Upper lobe of left lung (tissue), 6 donors: Measurements from ENCODE around the gene METTL9. TPM values are rescaled to one million over a fixed set of nuclear protein-coding genes. Genes with fewer than 3 reads are reported as not detected.

Experiments used
- ATAC-seq, 2 donors: fragments of 200-7000 bp; cut with Tn5 transposase; one replicate each; pipeline ENCODE4 v1.9.1; 2022; ENCODE audit warnings: mild to moderate bottlenecking in 2 of 2, moderate library complexity in 2 of 2; ENCODE audit not compliant: low FRiP score in 2 of 2
- DNase-seq, 2 donors: peaks; one replicate each; pipeline ENCODE4 v3.0.0-alpha.2; 2019 to 2020
- H3K27ac ChIP-seq, 4 donors: fragments of 200-600 bp; sonication (generic); one replicate each; pipeline ENCODE4 v1.5.1; 2016 to 2019
- H3K27me3 ChIP-seq, 4 donors: fragments of 200-600 bp; sonication (generic); one replicate each; pipeline ENCODE4 v1.5.1; 2017 to 2019
- H3K36me3 ChIP-seq, 4 donors: fragments of 200-600 bp; sonication (generic); one replicate each; pipeline ENCODE4 v1.5.1; 2016 to 2019
- H3K4me1 ChIP-seq, 4 donors: fragments of 200-600 bp; sonication (generic); one replicate each; pipeline ENCODE4 v1.5.1; 2018 to 2019
- H3K4me3 ChIP-seq, 4 donors: fragments of 200-600 bp; sonication (generic); one replicate each; pipeline ENCODE4 v1.5.1; 2017 to 2019; ENCODE audit warnings: mild to moderate bottlenecking in 2 of 4, moderate library complexity in 1 of 4
- H3K9me3 ChIP-seq, 4 donors: fragments of 200-600 bp; sonication (generic); one replicate each; pipeline ENCODE4 v1.5.1; 2018 to 2019
- EP300 ChIP-seq, 4 donors: sonication (generic); formaldehyde crosslinking; IDR thresholded peaks; one replicate each; pipeline ENCODE4 v1.5.1; 2017; ENCODE audit warnings: antibody characterized with exemption in 4 of 4, control low read depth in 2 of 4
- POLR2A ChIP-seq, 4 donors: fragments of 450-650 bp; IDR thresholded peaks; one replicate each; pipeline ENCODE4 v1.5.1; 2016 to 2017; ENCODE audit warnings: antibody characterized with exemption in 4 of 4, mild to moderate bottlenecking in 2 of 4
- POLR2AphosphoS5 ChIP-seq, 2 donors: sonication (generic); formaldehyde crosslinking; IDR thresholded peaks; one replicate each; pipeline ENCODE4 v1.5.1; 2017; ENCODE audit warnings: antibody characterized with exemption in 2 of 2
- WGBS, 2 donors: methylation state at CpG; one replicate each; pipeline ENCODE4 v1.1.5; 2017 to 2018; 5-methylcytosine and 5-hydroxymethylcytosine counted together
- total RNA-seq, 6 donors: library from RNA; depleted of rRNA in 4 of 6; stranded (reverse); fragments of >200 nt in 4 of 6; gene quantifications; one replicate each; pipeline versions ENCODE4 v1.1.0 to v1.2.1, GENCODE V29; 2016 to 2021
- TF ChIP-seq, protein P1 (sequence below), 6 experiments: fragments of 450-650 bp in 4 of 6; fragments of 200-600 bp in 2 of 6; sonication (generic) in 2 of 6; IDR thresholded peaks; one replicate each; pipeline ENCODE4 v1.5.1; 2016 to 2019; ENCODE audit warnings: antibody characterized with exemption in 6 of 6
- donor health status: DM: no; HTN: no; CAD: no; lungs with moderate emphysema.
- donor health status: DM: no; HTN: yes; CAD: no; lungs with severe emphysema.

METTL9 gene
- total RNA-seq, 6 donors from 2014 or later = 57.1 to 120 (median 93.3) TPM

- TF ChIP-seq, protein P1, sequence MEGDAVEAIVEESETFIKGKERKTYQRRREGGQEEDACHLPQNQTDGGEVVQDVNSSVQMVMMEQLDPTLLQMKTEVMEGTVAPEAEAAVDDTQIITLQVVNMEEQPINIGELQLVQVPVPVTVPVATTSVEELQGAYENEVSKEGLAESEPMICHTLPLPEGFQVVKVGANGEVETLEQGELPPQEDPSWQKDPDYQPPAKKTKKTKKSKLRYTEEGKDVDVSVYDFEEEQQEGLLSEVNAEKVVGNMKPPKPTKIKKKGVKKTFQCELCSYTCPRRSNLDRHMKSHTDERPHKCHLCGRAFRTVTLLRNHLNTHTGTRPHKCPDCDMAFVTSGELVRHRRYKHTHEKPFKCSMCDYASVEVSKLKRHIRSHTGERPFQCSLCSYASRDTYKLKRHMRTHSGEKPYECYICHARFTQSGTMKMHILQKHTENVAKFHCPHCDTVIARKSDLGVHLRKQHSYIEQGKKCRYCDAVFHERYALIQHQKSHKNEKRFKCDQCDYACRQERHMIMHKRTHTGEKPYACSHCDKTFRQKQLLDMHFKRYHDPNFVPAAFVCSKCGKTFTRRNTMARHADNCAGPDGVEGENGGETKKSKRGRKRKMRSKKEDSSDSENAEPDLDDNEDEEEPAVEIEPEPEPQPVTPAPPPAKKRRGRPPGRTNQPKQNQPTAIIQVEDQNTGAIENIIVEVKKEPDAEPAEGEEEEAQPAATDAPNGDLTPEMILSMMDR (IDR thresholded peaks at IDR 0.05) = no peak
- TF ChIP-seq POLR2AphosphoS5 (IDR thresholded peaks at IDR 0.05) = no peak
- TF ChIP-seq POLR2A (IDR thresholded peaks at IDR 0.05) = no peak
- peak in 1 of 4 donors; percentile 21 for TF ChIP-seq EP300 (IDR thresholded peaks at IDR 0.05)
- Histone ChIP-seq H3K27me3 (no peaks in the 10 kb centered on the region), H3K27ac (peak overlapping the region; percentile 28 to 83 (median 56)), H3K36me3 (peaks cover 0 to 7% (median 0%) of the 10 kb centered on the region in 4 donors), H3K4me3 (peak overlapping the region in 3 of 4 donors; percentile 13 to 44 (median 27)), H3K9me3 (no peaks in the 10 kb centered on the region), H3K4me1 (peaks cover 16 to 35% (median 25%) of the 10 kb centered on the region in 4 donors)
- 83 to 87% methylated on average over 1 of the region's 1 CpG for WGBS, 2 donors
- ATAC-seq (peak in 1 of 2 donors; percentile 68), DNase-seq (peak in 1 of 2 donors; percentile 50)
These were observed 51.1 kb downstream of the METTL9 start for GRCh38 chr16:21650521-21650920.

DNA sequence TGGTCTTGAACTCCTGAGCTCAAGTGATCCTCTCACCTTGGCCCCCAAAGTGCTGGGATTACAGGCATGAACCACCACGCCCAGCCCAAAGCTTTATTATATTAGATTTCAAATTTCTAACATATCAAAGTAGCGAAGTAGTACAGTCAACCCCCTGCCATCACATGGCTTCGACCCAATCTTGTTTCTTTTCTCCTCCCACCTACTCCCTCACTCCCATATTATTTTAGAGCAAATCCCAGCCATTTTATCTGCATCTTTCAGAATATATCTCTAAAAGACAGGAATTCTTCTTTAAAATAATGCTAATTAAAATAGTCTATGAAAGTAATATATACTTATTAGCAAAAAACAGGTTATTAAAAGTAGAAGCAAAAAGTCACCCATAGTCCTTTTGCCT, 52.1 kb downstream of the METTL9 start:
- Histone ChIP-seq H3K4me1 (peaks cover 6 to 25% (median 16%) of the 10 kb centered on the region in 4 donors), H3K27ac (peak overlapping the region; percentile 24 to 83 (median 56)), H3K27me3 (no peaks in the 10 kb centered on the region), H3K4me3 (peak overlapping the region in 3 of 4 donors; percentile 13 to 44 (median 27)), H3K9me3 (no peaks in the 10 kb centered on the region), H3K36me3 (peaks cover 0 to 17% (median 0%) of the 10 kb centered on the region in 4 donors)
- 87 to 94% methylated on average over 3 of the region's 3 CpGs for WGBS, 2 donors
- DNase-seq (no peak), ATAC-seq (no peak)
- no peak for TF ChIP-seq POLR2A (IDR thresholded peaks at IDR 0.05)
- no peak for TF ChIP-seq POLR2AphosphoS5 (IDR thresholded peaks at IDR 0.05)

DNA sequence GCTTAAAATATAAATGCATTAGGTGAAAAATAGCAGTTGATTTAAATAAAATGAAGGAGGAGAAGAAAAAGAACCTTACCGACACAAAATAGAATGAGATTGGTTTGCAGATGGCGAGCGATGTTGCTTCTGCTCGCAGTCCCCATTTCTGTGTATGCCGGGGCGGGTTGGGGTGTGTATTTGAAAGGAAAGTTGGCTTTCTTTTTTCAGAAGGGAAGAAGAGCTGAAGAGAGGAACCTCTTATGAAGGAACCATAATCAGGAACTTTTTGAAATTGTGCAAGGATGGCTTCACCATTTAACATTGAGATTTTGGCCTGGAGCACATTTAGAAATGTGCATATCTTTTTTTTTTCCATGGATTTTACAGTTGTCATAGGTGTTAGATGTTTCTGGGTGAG, 53.1 kb downstream of the METTL9 start, which contains the start of gene IGSF6:
IGSF6 (minus strand) TSS at position 156 of the 400 bp plus-strand sequence; CDS start at position 146, 10 bp downstream.
- ATAC-seq = peak in 1 of 2 donors; percentile 54

DNA sequence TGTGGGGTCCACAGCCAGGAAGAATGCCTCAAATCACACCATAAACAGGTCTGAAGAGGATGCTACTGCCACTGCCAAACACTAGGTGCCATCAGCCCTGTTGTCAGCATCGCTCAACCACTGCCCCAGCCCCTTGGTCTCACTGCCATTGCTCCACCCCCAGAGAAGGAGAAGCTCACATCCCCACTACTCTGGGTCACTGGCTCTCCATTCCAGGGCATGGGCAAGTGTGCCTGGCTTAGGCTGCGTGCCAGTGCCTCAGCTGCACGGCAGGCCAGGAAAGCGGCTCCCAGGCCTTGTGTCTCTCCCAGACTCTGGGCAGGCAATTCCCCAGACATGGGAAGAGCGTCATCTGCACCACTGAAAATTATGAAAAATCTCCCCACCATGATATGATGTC, 54.2 kb downstream of the METTL9 start:
- Histone ChIP-seq H3K4me1 (peaks cover 3 to 26% (median 13%) of the 10 kb centered on the region in 4 donors), H3K27ac (peak overlapping the region; percentile 32 to 83 (median 44)), H3K27me3 (no peaks in the 10 kb centered on the region), H3K9me3 (no peaks in the 10 kb centered on the region), H3K4me3 (no peak overlapping the region), H3K36me3 (peaks cover 0 to 21% (median 0%) of the 10 kb centered on the region in 4 donors)
- DNase-seq (peak in 1 of 2 donors; percentile 40), ATAC-seq (peak in 1 of 2 donors; percentile 41)
- 74 to 86% methylated on average over 5 of the region's 5 CpGs for WGBS, 2 donors
- TF ChIP-seq POLR2AphosphoS5 (IDR thresholded peaks at IDR 0.05) = no peak
- TF ChIP-seq, protein P1 (IDR thresholded peaks at IDR 0.05) = peak in 1 of 6 experiments; percentile 12

More for the DNA sequence above, 53.1 kb downstream of the METTL9 start, which contains the start of gene IGSF6:
- H3K4me3 ChIP-seq = peak within 1 kb of the TSS in 3 of 4 donors; percentile 13 to 44 (median 27)
- H3K9me3 ChIP-seq = no peaks in the 10 kb centered on the region
- H3K27ac ChIP-seq = peak within 1 kb of the TSS; percentile 32 to 83 (median 56)
- 64 to 80% methylated on average over 6 of the region's 6 CpGs for WGBS, 2 donors
- TF ChIP-seq POLR2AphosphoS5 (IDR thresholded peaks at IDR 0.05) (no peak), EP300 (IDR thresholded peaks at IDR 0.05) (no peak), POLR2A (IDR thresholded peaks at IDR 0.05) (peak in 1 of 4 donors; percentile 53)
- peaks cover 3 to 24% (median 14%) of the 10 kb centered on the region in 4 donors for H3K4me1 ChIP-seq
- H3K27me3 ChIP-seq = no peaks in the 10 kb centered on the region
- peaks cover 0 to 21% (median 0%) of the 10 kb centered on the region in 4 donors for H3K36me3 ChIP-seq
- DNase-seq = peak in 1 of 2 donors; percentile 37

DNA sequence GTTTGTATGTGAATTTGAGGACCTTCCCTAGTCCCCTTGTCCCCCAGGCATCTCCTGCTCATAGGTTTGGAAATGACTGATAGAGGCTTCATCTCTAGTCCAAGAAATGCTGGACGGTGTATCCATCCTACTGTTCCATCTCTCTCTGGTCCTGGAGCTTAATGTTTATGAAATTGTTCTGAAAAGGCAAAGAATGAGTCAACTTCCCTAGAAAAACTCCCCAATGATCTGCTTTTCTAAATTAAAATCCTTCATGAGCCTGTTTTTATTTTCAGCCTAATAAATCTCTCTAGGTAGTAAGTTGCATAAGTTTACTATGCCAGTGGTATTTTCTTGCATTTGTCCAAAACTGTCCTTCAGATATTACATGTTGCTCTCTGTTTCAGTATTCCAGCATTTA, 55.1 kb downstream of the METTL9 start:
- H3K4me1 ChIP-seq = peaks cover 3 to 22% (median 12%) of the 10 kb centered on the region in 4 donors
- H3K27me3 ChIP-seq = no peaks in the 10 kb centered on the region
- ATAC-seq = no peak
- DNase-seq = no peak
- WGBS, 2 donors = 82 to 90% methylated on average over 1 of the region's 1 CpG
- peak overlapping the region in 1 of 4 donors; percentile 30 for H3K27ac ChIP-seq
- TF ChIP-seq POLR2AphosphoS5 (IDR thresholded peaks at IDR 0.05) (no peak), EP300 (IDR thresholded peaks at IDR 0.05) (no peak), POLR2A (IDR thresholded peaks at IDR 0.05) (no peak)
- TF ChIP-seq, protein P1 (IDR thresholded peaks at IDR 0.05) = no peak
- H3K36me3 ChIP-seq = peaks cover 0 to 21% (median 0%) of the 10 kb centered on the region in 4 donors
- no peaks in the 10 kb centered on the region for H3K9me3 ChIP-seq
- no peak overlapping the region for H3K4me3 ChIP-seq
